SK-N-SH (cell line): ENCODE results near the gene KCNB1. TPM values are rescaled to one million over a fixed set of nuclear protein-coding genes. Genes with fewer than 3 reads are reported as not detected.

Experiments
- CTCF ChIA-PET: fragments of 300-600, 350-600 bp; formaldehyde crosslinking; extraction: SDS; loops from one replicate; lab custom pipeline; 2021; lab: Yijun Ruan, JAX
- POLR2A ChIA-PET: fragments of 350-600 bp; sonication (Branson Sonifier 250); formaldehyde crosslinking; extraction: SDS; loops from one replicate; lab custom pipeline; 2020; ENCODE audit warnings: antibody characterized with exemption, inconsistent platforms; lab: Yijun Ruan, JAX
- DNase-seq: peaks from one replicate; pipeline ENCODE4 v3.0.0; 2012
- H2AFZ ChIP-seq: fragments of 200-600 bp; sonication (generic); 2 replicates; pipeline ENCODE4 v1.8.1; 2016; ENCODE audit warnings: antibody characterized with exemption, mild to moderate bottlenecking, low read depth
- H3F3A ChIP-seq: fragments of 200-600 bp; sonication (generic); replicated peaks from 2 replicates; pipeline ENCODE3; 2016; ENCODE audit warnings: antibody characterized with exemption, mild to moderate bottlenecking; ENCODE audit not compliant: insufficient read depth
- H3K27ac ChIP-seq, 2 experiments: fragments of 200-500 bp in 1 of 2; fragments of 200-600 bp in 1 of 2; sonication (Bioruptor generic) in 1 of 2; sonication (generic), shearing (Covaris generic) in 1 of 2; 2 replicates each; pipeline versions ENCODE4 v1.5.1 to v1.6.1; 2014 to 2016; ENCODE audit warnings: low read depth in 2 of 2, inconsistent platforms in 1 of 2, low read length in 1 of 2, mild to moderate bottlenecking in 1 of 2, mixed read lengths in 1 of 2
- H3K27me3 ChIP-seq: fragments of 200-600 bp; sonication (generic), shearing (Covaris generic); 2 replicates; pipeline ENCODE4 v1.6.1; 2016; ENCODE audit warnings: mixed run types; ENCODE audit not compliant: insufficient read depth
- H3K36me3 ChIP-seq, 2 experiments: fragments of 200-500 bp in 1 of 2; fragments of 200-600 bp in 1 of 2; sonication (Bioruptor generic) in 1 of 2; sonication (generic) in 1 of 2; replicated peaks in 1 of 2; 2 replicates each; pipeline versions ENCODE3 to v1.5.1; 2014 to 2016; ENCODE audit warnings: low read length in 1 of 2, mild to moderate bottlenecking in 1 of 2; ENCODE audit not compliant: insufficient read depth in 2 of 2, control insufficient read depth in 1 of 2
- H3K4me1 ChIP-seq, 2 experiments: fragments of 200-500 bp in 1 of 2; fragments of 200-600 bp in 1 of 2; sonication (Bioruptor generic) in 1 of 2; sonication (generic), shearing (Covaris generic) in 1 of 2; 2 replicates each; pipeline versions ENCODE4 v1.5.1 to v1.6.1; 2014 to 2016; ENCODE audit warnings: low read depth in 1 of 2, low read length in 1 of 2, mixed run types in 1 of 2; ENCODE audit not compliant: insufficient read depth in 2 of 2, control insufficient read depth in 1 of 2
- H3K4me2 ChIP-seq: fragments of 200-600 bp; sonication (generic), shearing (Covaris generic); 2 replicates; pipeline ENCODE4 v1.6.1; 2017; ENCODE audit warnings: mixed run types
- H3K4me3 ChIP-seq, 2 experiments: fragments of 200-500 bp in 1 of 2; fragments of 200-600 bp in 1 of 2; sonication (Bioruptor generic) in 1 of 2; sonication (generic), shearing (Covaris generic) in 1 of 2; 2 replicates each; pipeline versions ENCODE4 v1.5.1 to v1.8.1; 2014 to 2016; ENCODE audit warnings: low read depth in 2 of 2, inconsistent platforms in 1 of 2, low read length in 1 of 2, mild to moderate bottlenecking in 1 of 2, mixed read lengths in 1 of 2, moderate library complexity in 1 of 2
- H3K79me2 ChIP-seq: fragments of 200-600 bp; sonication (generic); 2 replicates; pipeline ENCODE4 v1.8.1; 2017; ENCODE audit warnings: mild to moderate bottlenecking; ENCODE audit not compliant: insufficient read depth
- H3K9ac ChIP-seq: fragments of 200-600 bp; sonication (generic); 2 replicates; pipeline ENCODE4 v1.6.1; 2017; ENCODE audit warnings: mixed run types
- H3K9me2 ChIP-seq: fragments of 200-600 bp; sonication (generic); 2 replicates; pipeline ENCODE4 v1.6.1; 2017; ENCODE audit warnings: mixed run types
- H3K9me3 ChIP-seq: fragments of 200-600 bp; sonication (generic); 2 replicates; pipeline ENCODE4 v1.6.1; 2017; ENCODE audit warnings: mixed run types, mild to moderate bottlenecking, moderate library complexity
- H4K20me1 ChIP-seq: fragments of 200-600 bp; sonication (generic); 2 replicates; pipeline ENCODE4 v1.6.1; 2017; ENCODE audit warnings: mild to moderate bottlenecking, mixed run types; ENCODE audit not compliant: insufficient read depth
- CHD2 ChIP-seq: fragments of 150-350 bp; IDR thresholded peaks from 2 replicates; pipeline ENCODE4 v1.6.1; 2018; ENCODE audit warnings: low read length; ENCODE audit not compliant: partially characterized antibody
- EZH2phosphoT487 ChIP-seq: fragments of 200-600 bp; sonication (generic); IDR thresholded peaks from 2 replicates; pipeline ENCODE4 v1.6.1; 2017; ENCODE audit warnings: low read depth, mixed run types, mild to moderate bottlenecking, antibody characterized with exemption, moderate library complexity, borderline replicate concordance
- GATA2 ChIP-seq: sonication (generic); formaldehyde crosslinking; IDR thresholded peaks from 2 replicates; pipeline ENCODE4 v1.5.0; 2020; ENCODE audit warnings: mild to moderate bottlenecking, missing genetic modification reagents
- IRF3 ChIP-seq: fragments of 150-350 bp; IDR thresholded peaks from 2 replicates; pipeline ENCODE4 v1.6.1; 2016; ENCODE audit warnings: mild to moderate bottlenecking, low read depth, low read length
- MEF2A ChIP-seq: IDR thresholded peaks from 2 replicates; pipeline ENCODE4 v1.4.0; 2012; ENCODE audit warnings: low read depth, borderline replicate concordance
- NRF1 ChIP-seq: IDR thresholded peaks from 2 replicates; pipeline ENCODE4 v1.6.1; 2012; ENCODE audit warnings: low read depth, mild to moderate bottlenecking, low read length
- POLR2AphosphoS5 ChIP-seq: IDR thresholded peaks from 2 replicates; pipeline ENCODE4 v1.6.1; 2012; ENCODE audit warnings: low read depth, low read length
- RCOR1 ChIP-seq: fragments of 150-350 bp; IDR thresholded peaks from 2 replicates; pipeline ENCODE4 v1.6.1; 2017; ENCODE audit warnings: antibody characterized with exemption, low read length
- TAF1 ChIP-seq: IDR thresholded peaks from 2 replicates; pipeline ENCODE4 v1.6.1; 2012; ENCODE audit warnings: low read depth, mild to moderate bottlenecking, low read length, moderate library complexity, borderline replicate concordance
- WGBS: methylation state at CpG from one replicate; pipeline ENCODE4 v1.1.6; 2017; ENCODE audit warnings: low lambda C conversion rate; 5-methylcytosine and 5-hydroxymethylcytosine counted together
- polyA plus RNA-seq, 3 experiments: library from polyadenylated mRNA; depleted of rRNA; stranded (reverse); fragments of >200 nt; gene quantifications; 2 replicates each; pipeline ENCODE4 v1.2.3, GENCODE V29; 2012
- TF ChIP-seq, protein P1 (sequence below): IDR thresholded peaks from 2 replicates; pipeline ENCODE4 v1.4.0; 2012; ENCODE audit warnings: low read depth, borderline replicate concordance

The KCNB1 gene
- polyA plus RNA-seq, 1 of the 3 experiments (the other 2 are of a cell fraction) = 0.82 TPM

DNA sequence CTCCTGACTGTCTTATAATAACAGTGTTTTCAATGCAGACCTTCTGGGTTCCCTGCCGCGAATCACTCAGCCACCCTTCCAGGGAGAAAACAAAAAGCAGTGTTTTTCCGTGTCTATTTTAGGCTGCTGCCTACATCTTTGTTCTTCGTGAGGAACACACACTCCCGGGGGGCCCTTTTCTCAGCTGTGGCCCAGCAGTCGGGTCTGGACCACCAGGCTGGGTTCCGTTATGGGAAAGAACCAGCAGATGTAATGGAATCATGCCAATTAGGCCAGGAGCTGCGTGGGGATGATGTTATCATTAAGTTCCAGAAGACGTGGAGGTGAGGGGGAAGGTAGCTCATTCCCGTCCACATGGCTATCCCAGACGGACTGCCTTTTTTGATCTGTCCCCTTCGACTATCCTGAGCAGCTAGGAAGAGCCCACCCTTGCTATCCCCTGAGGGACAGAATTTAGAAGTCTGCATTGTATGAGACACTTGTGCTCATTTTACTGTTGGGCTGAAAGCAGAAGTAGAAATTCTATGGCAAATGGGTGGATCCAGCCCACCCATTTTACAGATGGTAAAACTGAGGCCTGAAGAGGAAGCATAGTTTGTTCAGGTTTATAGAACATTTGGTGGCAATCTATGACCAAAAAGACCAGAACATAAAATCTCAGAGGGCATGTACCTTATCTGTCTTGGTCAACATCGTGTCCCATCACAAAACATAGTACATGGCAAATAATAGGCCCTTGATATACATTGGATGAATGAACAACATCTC is 54.5 kb downstream of the KCNB1 start:
- Histone ChIP-seq H2AFZ (no peak overlapping the region), H3K9me2 (no peaks in the 10 kb centered on the region), H3K9me3 (no peaks in the 10 kb centered on the region), H3K4me3 (no peak overlapping the region), H3K9ac (no peak overlapping the region), H3F3A (no peaks in the 10 kb centered on the region), H3K4me2 (no peak overlapping the region), H3K79me2 (no peaks in the 10 kb centered on the region), H3K36me3 (no peaks in the 10 kb centered on the region), H3K27ac (peak overlapping the region in 1 of 2 experiments; percentile 53; a peak in 2 of 4 replicates), H4K20me1 (no peaks in the 10 kb centered on the region), H3K27me3 (no peaks in the 10 kb centered on the region; the same call in 1 of the 2 replicates), H3K4me1 (peaks cover 0 to 32% of the 10 kb centered on the region in 2 experiments; a peak in 2 of 4 replicates)
- 45% methylated on average over 10 of the region's 13 CpGs for WGBS
- no peak for DNase-seq
- CTCF ChIA-PET = interaction anchor here (1.2 to 3.1 kb wide), 4 partner anchors 11 to 81 kb away, joined by 3 to 13 read pairs (median 8); no protein-coding TSS in a partner anchor
- TF ChIP-seq MEF2A = no peak
- peak; percentile 54 for TF ChIP-seq GATA2
- TF ChIP-seq POLR2AphosphoS5 = no peak
- TF ChIP-seq IRF3 = no peak
- peak; percentile 23 for TF ChIP-seq CHD2
- TF ChIP-seq EZH2phosphoT487 = no peak
- TF ChIP-seq, protein P1, sequence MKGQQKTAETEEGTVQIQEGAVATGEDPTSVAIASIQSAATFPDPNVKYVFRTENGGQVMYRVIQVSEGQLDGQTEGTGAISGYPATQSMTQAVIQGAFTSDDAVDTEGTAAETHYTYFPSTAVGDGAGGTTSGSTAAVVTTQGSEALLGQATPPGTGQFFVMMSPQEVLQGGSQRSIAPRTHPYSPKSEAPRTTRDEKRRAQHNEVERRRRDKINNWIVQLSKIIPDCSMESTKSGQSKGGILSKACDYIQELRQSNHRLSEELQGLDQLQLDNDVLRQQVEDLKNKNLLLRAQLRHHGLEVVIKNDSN = no peak
- POLR2A ChIA-PET = interaction anchor here (0.7 kb wide), 1 partner anchor 48 kb away, joined by 3 read pairs; no protein-coding TSS in a partner anchor

DNA sequence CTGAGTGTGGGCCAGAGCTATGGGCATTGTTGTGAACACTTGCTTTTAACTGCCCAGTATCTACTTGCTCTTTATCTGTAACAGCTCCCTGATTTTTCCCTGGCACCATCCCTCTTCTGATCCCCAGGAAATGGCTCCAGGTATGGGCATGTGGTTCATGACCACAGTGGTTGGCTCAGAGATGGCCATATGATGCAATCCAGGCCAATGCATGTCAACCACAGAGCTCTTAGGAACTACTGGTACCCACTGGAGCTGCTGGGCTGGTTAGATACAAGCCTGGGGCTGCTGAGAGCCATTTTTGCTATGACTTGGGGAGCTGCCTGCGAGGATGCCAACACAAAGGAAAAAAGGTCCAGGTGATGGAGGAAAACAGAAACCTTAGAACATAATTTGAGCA is 55.6 kb downstream of the KCNB1 start:
- Histone ChIP-seq H3K4me2 (no peak overlapping the region), H3K79me2 (no peaks in the 10 kb centered on the region), H3K4me1 (peaks cover 0 to 23% of the 10 kb centered on the region in 2 experiments; a peak in 2 of 4 replicates), H3K4me3 (no peak overlapping the region), H3K36me3 (no peaks in the 10 kb centered on the region), H4K20me1 (no peaks in the 10 kb centered on the region), H3K27ac (no peak overlapping the region), H3F3A (no peaks in the 10 kb centered on the region), H3K9me2 (no peaks in the 10 kb centered on the region), H2AFZ (no peak overlapping the region), H3K9ac (no peak overlapping the region), H3K27me3 (no peaks in the 10 kb centered on the region), H3K9me3 (no peaks in the 10 kb centered on the region)
- no peak for DNase-seq
- no CpG with 5 or more reads among the region's 1 CpG for WGBS
- ChIA-PET CTCF (interaction anchor here (0.9 to 3.1 kb wide), 5 partner anchors 10 to 93 kb away, joined by 3 to 13 read pairs (median 9); no protein-coding TSS in a partner anchor), POLR2A (no interaction called here)
- no peak for TF ChIP-seq RCOR1
- no peak for TF ChIP-seq NRF1
- no peak for TF ChIP-seq TAF1
- TF ChIP-seq MEF2A = no peak
